RWPE1 (cell line): Measurements from ENCODE around the gene ANKRD12.

ENCODE experiments used
- CTCF ChIA-PET: fragments of 350-600 bp; sonication (Branson Sonifier 250); formaldehyde crosslinking; extraction: SDS; loops from one replicate; lab custom pipeline; 2021; lab: Yijun Ruan, JAX
- POLR2A ChIA-PET: fragments of 400-600 bp; formaldehyde crosslinking; extraction: SDS; loops from one replicate; lab custom pipeline; 2020; ENCODE audit warnings: antibody characterized with exemption; ENCODE audit not compliant: low non-redundant PET; lab: Yijun Ruan, JAX
- DNase-seq: peaks from one replicate; pipeline ENCODE4 v3.0.0; 2012; ENCODE audit warnings: low spot score
- H3K27ac ChIP-seq: fragments of 450-650 bp; 2 replicates; pipeline ENCODE4 v1.5.1; 2017
- TF ChIP-seq, protein P1 (sequence below): fragments of 450-650 bp; conservative IDR thresholded peaks from 2 replicates; pipeline ENCODE4 v1.5.1; 2017; ENCODE audit warnings: low read depth, mild to moderate bottlenecking

The ANKRD12 gene

GRCh38 chr18:9199681-9200080 lies 63.1 kb downstream of the ANKRD12 start:
- TF ChIP-seq, protein P1, sequence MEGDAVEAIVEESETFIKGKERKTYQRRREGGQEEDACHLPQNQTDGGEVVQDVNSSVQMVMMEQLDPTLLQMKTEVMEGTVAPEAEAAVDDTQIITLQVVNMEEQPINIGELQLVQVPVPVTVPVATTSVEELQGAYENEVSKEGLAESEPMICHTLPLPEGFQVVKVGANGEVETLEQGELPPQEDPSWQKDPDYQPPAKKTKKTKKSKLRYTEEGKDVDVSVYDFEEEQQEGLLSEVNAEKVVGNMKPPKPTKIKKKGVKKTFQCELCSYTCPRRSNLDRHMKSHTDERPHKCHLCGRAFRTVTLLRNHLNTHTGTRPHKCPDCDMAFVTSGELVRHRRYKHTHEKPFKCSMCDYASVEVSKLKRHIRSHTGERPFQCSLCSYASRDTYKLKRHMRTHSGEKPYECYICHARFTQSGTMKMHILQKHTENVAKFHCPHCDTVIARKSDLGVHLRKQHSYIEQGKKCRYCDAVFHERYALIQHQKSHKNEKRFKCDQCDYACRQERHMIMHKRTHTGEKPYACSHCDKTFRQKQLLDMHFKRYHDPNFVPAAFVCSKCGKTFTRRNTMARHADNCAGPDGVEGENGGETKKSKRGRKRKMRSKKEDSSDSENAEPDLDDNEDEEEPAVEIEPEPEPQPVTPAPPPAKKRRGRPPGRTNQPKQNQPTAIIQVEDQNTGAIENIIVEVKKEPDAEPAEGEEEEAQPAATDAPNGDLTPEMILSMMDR, result no peak
- no peak for DNase-seq
- H3K27ac ChIP-seq, result no peak overlapping the region
- ChIA-PET POLR2A (no interaction called here), CTCF (no interaction called here)

GRCh38 chr18:9201224-9201623 lies 64.6 kb downstream of the ANKRD12 start:
- TF ChIP-seq, protein P1, result no peak
- ChIA-PET POLR2A (no interaction called here), CTCF (no interaction called here)
- no peak for DNase-seq
- no peak overlapping the region for H3K27ac ChIP-seq

DNA sequence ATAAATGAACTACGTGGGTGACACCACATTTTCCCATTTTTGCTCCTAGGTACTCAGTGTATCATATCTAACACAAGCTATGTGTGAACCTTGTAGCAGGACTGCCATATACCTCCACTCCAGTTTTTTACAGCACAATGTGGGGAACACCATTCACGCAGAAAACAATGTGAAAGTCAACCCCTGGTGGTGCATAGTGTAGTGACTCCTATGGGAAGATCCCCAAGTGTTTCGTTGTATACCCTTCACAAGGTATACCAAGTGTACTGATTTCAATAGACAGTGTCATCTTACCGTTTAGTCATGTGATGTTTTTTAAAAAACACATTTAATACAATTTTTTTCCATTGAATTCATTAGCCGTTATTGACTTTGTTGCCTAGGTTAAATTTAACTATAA lies 68.1 kb downstream of the ANKRD12 start:
- TF ChIP-seq, protein P1, result no peak
- no peak for DNase-seq
- POLR2A ChIA-PET, result no interaction called here

DNA sequence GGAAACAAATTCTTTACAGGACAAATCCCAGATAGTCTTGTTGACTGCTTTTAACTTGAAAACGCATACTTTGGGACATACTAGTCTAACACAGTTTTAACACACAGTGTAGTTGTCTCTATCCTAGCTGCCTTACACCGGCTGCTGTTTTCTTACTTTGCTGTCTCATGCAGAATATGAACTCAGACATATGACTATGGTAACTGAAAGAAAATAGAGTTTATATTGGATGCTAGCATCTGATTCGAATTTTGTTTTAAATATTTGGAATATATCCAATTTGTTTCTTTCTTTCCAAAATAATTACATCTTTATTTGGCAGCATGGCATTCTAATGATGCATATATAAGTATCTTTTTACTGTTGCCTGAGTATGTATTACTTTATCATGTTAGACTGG lies 69.8 kb downstream of the ANKRD12 start:
- no peak for DNase-seq
- TF ChIP-seq, protein P1, result no peak
- CTCF ChIA-PET, result interaction anchor here (0.7 kb wide), 1 partner anchor 1277 kb away, joined by 3 read pairs; no protein-coding TSS in a partner anchor
- POLR2A ChIA-PET, result no interaction called here
- H3K27ac ChIP-seq, result no peak overlapping the region

More for the DNA sequence above, 68.1 kb downstream of the ANKRD12 start:
- CTCF ChIA-PET, result interaction anchor here (0.6 to 0.8 kb wide), 2 partner anchors 33 to 112 kb away, joined by 3 to 5 read pairs; no protein-coding TSS in a partner anchor
- H3K27ac ChIP-seq, result no peak overlapping the region

GRCh38 chr18:9209279-9209678 lies 72.7 kb downstream of the ANKRD12 start:
- POLR2A ChIA-PET, result no interaction called here
- TF ChIP-seq, protein P1, result no peak
- no peak for DNase-seq
- CTCF ChIA-PET, result interaction anchor here (0.7 to 1.1 kb wide), 2 partner anchors 17 to 136 kb away, joined by 3 to 4 read pairs; no protein-coding TSS in a partner anchor
- H3K27ac ChIP-seq, result no peak overlapping the region

GRCh38 chr18:9210966-9211365 lies 74.4 kb downstream of the ANKRD12 start:
- TF ChIP-seq, protein P1, result no peak
- no peak for DNase-seq
- CTCF ChIA-PET, result interaction anchor here (0.7 kb wide), 1 partner anchor 138 kb away, joined by 4 read pairs; no protein-coding TSS in a partner anchor
- POLR2A ChIA-PET, result no interaction called here
- no peak overlapping the region for H3K27ac ChIP-seq
